GM03348 (cell line): Measurements from ENCODE around the gene YIPF3.
"Not testable (repeated sequence)": the region's sequence is repeated elsewhere in the genome, so short reads cannot be mapped to it uniquely, and the experiment has no call there.

Source experiments
- DNase-seq: peaks from one replicate; pipeline ENCODE4 v3.0.0; 2012; ENCODE audit warnings: low spot score

The YIPF3 gene

DNA sequence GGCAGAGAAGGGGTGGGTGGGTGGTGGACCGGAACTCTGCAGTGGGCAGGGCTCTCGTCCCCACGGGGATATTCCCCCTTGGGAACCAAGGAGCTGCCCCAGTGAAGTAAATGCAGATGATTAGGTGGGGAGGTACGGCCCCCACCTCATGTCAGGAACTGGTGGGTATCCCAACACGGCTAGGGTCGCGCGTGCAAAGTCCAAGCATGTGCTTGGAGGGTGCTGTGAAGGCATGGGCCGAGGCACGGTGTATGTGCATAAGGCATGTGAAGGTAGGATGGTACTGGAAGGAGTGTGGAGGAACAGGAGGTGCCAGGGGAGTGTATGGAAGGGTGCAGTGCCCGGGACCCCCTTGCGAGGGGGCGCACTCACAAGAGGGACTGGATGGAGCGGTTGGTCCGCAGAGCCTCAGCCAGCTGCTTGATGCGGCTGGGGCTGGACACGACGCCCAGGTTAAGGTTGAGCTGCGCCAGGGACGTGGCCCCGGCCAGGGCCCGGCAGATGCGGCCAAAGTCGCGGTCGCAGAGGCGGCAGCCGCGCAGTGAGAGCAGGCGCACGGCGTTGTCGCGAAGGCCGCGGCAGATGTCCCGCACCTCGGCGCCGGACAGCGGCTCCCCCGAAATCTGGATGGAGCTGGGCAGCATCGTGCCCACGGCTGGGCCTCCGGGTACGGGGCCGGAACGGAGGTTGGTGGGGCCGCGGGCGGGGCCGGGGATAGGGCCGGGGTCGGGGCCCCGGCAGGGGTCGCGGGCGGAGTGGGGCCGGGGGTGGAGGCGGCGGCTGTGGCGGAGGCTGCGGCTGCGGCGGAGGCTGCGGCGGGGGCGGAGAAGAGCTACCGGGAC is 7.4 kb downstream of the YIPF3 start:
- no peak for DNase-seq

DNA sequence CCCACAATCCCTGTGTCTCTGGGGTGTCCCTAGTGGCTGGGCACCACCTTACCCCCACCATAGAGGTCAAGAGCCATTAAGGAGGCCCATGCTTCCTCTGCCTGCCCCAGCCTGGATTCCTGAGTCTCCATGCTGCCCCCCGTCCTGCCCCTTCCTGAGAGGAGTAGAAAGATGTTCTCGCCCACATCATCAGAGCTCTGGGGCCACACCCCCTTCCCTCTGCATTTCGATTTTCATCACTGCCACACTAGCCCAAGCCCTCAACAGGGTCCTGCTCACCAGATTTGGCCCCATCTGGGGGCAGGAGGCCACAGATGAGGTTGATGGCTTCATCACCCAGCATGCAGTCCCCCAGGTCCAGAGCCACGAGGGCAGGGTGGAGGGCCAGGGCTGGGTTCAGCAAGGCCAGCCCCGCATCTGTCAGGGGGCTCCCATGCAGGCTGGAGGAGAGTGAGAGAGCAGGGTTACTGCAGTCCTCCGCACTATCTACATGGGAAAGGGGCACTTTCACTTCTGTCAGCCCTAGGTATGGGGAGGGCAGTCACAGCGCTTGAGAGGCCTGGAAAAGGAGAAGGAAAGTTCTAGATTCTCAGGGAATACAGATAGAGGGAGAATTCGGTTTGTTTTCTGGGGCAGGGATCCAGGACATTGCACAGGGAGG is 8.1 kb downstream of the YIPF3 start:
- DNase-seq = no peak

DNA sequence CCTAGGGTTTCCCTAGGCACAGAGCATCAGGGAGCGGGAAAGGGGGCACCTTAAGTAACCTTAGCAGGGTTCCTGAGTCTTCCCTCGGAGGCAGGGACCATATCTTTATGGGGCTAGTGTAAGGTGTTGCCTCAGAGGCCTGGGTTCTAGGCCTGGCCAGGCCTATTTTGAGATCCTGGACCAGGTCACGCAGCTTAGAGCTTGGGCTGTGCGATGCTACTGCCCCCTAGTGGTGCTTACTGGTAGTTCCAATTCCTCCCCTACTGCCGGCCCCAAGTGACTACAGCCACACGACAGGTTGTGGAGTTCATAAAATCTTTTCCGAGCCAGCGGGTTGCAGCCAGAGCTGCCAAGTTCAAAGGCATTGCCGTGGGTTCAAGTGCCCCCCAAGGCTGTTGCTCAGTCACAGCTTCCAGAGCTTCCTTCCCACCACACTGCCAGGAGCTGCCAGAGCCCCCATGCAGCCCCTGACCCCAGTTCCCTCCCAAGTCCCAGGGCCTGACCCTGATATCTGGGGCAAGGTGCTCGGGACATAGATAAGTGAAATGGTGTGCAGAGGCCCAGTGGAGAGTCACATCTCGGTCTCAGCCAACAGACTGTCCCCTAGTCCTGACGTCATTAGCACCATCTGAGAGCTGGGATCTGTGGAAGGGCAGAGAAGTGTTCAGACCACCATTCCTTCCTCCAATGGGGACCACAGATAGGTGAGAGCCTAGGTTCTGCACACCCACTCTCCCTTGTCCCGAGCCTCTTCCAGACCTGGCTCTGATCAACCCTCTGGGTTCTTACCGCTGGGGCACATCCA is 9.9 kb downstream of the YIPF3 start:
- peak; percentile 88 for DNase-seq

DNA sequence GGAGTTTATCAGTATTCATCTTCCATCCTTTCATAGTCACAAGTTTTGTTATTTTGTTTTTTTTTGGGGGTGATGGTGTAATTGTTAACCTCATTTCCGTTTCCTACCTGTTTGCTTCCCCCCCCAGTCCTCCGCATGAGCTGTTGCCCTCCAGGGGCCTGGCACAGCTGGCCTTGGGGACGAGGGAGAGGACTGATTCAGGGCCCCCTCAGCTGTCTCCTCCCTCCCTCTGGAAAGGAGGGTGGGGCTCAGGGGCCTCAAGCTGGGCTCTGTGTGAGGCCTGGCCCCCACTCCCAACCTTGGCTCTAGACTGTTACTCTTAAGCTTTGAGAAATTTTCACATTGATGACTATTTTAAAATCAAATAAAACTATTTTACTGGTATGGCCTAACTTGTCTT is 10.6 kb downstream of the YIPF3 start:
- no peak for DNase-seq

DNA sequence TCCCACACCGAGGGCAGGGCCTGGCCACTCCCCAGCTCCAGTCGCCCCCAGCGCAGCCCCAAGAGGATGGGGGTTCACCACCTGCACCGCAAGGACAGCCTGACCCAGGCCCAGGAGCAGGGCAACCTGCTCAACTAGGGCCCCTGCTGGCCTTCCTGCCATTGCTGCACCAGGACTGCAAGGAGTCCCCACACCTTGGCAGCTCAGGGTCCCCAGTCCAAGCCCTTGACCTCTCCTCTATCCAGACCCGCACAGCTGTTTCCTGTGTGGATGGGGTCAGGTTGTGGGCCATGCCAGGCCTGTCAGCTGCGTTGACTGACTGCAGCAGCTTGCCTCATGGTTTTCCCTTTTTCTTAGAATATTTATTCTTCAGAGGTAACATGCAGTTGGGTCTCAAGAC is 11.0 kb downstream of the YIPF3 start:
- no peak for DNase-seq

DNA sequence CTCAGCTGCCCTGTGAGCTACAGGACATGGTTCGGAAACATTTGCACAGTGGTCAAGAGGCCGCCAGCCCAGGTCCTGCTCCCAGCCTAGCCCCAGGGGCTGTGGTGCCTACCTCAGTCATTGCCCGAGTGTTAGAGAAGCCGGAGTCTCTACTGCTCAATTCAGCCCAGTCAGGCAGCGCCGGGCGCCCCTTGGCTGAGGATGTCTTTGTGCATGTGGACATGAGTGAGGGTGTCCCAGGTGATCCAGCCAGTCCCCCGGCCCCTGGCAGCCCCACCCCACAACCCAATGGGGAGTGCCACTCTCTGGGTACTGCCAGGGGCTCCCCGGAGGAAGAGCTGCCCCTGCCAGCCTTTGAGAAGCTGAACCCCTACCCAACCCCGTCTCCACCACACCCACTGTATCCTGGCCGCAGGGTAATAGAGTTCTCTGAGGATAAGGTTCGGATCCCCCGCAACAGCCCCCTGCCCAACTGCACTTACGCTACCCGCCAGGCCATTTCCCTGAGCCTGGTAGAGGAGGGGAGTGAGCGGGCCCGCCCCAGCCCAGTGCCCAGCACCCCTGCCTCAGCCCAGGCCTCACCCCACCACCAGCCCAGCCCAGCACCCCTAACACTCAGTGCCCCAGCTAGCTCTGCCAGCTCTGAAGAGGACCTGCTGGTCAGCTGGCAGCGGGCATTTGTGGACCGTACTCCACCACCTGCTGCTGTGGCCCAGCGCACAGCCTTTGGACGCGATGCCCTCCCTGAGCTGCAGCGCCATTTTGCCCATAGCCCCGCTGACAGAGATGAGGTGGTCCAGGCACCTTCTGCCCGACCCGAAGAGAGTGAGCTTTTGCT is 11.8 kb downstream of the YIPF3 start:
- DNase-seq = no peak

DNA sequence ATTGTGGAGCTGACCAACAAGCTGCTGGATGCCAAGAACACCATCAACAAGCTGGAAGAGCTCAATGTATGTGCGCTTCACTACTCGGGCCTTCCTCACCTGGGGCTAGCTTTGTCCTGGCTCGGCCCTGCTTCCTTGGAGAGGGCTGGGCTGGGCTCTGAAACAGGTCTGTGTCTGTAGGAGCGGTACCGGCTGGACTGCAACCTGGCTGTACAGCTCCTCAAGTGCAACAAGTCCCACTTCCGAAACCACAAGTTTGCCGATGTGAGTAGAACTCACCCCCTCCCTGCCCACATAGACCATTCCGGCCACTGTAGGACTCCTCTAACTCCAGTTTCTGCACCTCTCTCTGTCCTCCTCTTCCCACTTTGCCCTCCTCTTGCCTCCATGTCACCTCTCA is 13.3 kb downstream of the YIPF3 start:
- no peak for DNase-seq

DNA sequence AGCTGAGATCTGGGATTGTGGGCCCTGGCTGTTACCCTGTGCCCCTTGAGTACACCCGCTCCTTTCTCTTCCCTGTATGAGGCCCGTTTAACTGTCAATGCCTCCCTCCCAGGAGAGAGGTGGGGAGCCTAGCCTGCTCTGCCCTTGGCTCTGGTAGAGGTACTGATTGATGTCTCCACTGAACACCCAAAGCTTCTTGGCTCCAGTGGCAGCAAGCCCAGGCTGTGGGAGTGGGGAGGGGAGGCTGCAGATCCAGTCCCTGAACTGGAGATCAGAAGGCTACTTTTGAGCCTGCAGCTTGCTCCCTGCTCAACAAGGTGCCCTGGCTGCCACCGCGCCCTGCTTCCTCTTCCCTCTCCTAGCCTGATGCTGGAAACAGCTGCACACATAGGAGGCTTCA is 14.1 kb downstream of the YIPF3 start:
- no peak for DNase-seq

DNA sequence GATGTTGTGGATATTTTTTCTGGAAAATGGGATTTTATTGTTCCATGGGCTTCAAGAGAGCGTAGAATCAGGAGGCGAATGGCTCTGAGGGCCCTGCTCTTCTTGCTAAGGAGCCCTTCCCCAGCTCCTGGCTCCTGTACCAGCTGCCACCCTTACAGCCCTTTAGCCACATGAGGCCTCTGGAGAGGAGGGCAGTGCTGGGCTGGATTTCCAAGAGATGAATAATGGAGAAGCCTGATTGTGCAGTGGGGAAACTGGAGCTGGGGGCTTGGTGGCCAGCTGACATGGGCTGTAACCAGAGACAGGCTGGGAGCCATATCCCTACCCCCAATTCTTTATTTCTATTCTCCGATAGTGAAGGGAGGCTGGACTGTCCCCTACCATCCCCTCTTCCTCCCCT is 15.8 kb downstream of the YIPF3 start:
- DNase-seq = no peak

DNA sequence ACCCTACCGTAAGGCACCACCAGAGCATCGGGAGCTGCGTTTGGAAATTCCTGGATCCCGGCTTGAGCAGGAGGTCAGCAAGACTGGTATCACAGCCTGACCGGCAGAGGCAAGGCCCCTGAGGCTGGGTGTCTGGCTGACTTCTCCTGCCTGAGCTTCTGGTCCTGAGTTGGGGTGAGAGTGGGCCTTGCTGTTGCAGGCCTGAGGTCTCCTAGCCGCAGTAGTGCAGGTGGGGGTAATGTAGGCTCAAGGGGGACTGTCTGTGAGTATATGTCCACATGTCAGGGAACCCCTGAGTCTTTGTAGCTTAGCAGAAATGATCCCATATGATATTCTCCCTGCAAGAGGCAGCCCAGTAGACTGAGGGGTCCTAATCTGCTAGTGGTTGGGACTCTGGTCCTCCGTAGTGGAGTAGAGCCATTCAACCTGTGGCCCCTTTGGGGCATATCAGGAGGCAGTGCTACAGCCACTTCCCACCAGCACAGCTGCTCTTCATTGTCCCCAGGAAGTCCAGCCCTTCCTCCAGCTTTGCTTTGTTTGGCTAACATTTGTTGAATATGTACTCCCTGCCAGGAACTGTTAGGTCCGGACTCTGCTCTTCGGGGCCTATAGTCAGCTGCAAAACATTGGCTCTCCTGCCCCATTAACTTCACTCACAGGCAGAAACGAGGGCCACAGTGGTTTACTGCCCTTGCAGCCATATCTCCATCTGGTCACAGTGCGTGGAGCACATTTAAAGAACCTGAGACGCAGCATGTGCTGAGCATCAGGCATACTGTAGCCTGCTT is 17.5 kb downstream of the YIPF3 start:
- no peak for DNase-seq

DNA sequence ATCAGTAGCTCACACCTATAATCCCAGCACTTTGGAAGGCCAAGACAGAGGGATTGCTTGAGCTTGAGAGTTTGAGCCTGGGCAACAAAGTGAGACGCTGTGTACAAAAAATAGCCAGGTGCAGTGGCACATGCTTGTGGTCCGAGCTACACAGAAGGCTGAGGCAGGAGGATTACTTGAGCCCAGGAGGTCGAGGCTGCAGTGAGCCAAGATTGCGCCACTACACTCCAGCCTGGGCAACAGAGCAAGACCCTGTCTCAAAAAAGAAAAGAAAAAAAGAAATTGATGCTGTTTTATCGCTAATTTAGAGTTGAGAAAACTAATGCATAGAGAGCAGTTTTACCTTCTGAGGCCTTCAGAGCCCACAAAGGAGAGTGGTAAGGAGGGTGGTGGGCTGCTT is 18.4 kb downstream of the YIPF3 start:
- not testable (repeated sequence) for DNase-seq

DNA sequence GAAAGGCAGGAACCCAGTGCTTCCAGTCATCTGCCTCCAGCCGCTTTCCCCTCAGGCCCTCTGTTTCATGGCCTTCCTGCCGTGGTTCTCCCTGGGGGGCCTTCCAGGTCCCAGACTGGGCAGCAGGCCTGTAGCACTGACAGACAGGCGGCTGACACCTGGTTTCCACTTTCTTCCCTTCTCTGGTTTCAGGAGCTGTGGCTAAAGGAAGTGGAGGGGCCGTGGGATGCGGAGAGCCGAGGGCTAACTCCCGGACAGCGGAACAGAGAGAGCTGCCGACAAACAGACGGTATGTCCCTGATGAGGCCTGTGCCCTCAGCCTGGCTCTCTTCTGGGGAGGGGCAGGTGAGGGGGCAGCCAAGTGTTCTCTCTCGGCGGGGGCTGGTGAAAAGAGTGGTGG is 19.0 kb downstream of the YIPF3 start:
- no peak for DNase-seq

DNA sequence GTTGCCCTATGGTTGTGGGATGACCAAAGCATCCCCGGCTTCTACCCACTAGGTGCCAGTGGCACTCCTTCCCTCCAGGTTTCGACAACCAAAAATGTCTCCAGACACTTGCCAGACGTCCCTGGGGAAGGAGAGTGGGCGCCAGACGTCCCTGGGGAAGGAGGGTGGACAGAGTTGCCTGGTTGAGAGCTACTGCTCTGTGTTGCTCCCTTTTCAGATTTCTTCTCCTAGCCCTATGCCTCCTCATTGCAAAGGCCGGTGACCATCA is 19.7 kb downstream of the YIPF3 start:
- DNase-seq = no peak

DNA sequence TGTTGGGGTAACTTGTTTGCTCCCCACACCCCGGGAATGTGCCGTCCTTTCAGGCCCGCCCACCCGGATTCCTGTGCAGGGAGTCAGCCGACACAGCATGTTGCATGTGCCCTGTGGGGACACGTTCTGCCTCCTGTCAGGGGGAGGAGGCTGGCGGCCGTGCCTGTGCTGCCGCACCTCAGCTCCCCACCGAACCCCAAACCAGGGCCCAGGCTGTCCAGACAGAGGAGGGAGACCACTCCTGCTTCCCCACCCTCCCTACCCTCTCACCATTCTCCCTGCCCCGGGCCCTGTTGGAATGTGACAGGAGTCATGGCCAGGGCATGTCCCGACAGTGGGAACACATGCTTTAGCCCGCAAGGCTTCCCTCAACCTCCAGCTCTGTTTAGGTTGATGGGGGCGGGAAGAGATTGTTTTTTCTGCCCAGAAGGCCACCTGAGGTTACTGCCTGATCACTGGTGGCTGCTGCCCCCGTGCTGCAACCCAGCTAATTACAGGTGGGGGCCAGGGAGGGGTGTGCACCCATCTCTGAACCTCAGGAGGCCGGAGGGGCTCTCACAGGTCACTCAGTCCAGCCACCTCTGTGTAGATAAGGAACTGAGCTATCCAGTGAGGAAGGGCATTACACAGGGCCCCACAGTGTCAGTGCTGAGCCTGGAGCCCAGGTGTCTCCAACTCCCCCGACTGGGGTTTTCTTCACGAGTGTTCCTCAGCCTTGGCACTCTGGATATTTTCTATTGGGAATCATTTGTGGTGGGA is 20.2 kb downstream of the YIPF3 start:
- DNase-seq = peak; percentile 88

DNA sequence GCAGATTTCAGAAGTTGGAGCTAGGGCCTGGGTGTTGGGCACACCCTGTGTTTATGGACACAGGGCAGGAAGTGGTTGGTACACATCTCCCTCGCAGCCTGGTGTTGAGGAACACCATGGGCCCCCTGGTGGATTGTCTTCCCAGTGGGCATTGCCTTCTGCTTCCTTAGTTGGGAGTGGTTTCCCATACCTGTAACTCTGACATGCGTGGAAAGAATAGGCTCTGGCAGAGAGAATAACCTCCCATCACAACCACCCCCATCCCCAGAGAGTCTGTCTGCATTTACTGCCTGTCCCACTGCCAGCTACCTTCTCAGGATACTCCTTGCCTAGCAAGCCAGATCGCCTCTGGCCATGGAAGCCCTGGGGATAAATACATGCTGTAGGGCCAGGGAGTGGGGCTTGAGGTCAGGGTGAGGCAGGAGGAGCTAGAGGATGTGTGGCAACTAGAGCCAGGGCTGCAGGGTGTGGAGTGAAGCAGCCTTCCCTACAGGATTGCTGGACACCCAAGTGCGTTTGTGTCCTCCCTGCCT is 21.3 kb downstream of the YIPF3 start:
- DNase-seq = no peak

DNA sequence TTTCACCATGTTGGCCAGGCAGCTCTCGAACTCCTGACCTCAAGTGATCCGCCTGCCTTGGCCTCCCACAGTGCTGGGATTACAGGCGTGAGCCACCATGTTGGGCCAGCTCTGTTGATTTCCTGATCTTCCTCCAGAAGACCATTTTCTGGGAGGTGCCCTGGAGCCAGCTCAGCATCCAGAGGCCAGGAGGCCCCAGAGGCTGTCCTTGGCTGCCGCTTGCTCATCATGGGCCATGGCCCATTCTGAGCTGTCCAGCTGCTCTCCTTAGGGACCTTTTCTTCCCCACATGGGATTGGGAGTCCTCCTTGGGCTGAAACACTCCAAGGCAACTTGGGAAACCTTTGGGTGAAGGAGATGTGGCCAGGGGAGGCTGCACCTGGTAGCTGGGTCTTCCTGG is 22.0 kb downstream of the YIPF3 start:
- no peak for DNase-seq

DNA sequence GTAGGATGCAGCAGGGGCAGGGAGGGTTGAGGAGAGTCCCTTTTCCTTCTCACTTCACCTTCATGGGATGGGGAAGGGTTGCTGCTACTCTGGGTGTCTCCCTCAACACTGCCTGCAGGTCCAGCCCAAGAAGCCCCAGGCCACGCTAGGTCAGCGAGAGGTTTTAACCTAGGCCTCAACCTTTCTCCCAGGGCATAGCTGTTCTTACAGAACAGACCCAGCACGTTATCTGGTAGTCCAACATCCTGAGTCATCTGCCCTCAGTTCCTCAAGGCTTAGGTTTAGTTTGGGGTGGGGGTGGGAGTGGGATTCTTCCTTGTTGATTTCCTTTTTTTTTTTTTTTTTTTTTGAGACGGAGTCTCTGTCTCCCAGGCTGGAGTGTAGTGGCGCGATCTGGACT is 22.4 kb downstream of the YIPF3 start:
- DNase-seq = no peak

DNA sequence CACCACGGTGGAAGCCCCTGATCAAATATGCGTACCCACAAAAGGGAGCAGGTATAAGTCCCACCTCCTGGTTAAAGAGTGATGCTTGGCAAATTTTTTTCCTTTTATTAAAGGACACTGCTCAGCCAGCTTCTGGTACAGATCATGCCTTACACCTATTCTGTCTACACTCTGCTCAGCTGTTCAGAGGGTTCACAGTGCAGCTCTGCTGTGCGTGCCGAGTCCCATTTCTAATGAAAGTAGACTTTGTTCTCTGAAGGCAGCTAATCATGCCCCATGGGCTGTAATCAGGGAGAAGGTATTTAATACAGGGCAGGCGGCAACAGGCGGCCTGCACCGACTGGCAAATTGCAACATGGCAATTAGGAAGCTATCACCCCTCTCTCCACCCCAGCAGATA is 22.9 kb downstream of the YIPF3 start:
- no peak for DNase-seq

DNA sequence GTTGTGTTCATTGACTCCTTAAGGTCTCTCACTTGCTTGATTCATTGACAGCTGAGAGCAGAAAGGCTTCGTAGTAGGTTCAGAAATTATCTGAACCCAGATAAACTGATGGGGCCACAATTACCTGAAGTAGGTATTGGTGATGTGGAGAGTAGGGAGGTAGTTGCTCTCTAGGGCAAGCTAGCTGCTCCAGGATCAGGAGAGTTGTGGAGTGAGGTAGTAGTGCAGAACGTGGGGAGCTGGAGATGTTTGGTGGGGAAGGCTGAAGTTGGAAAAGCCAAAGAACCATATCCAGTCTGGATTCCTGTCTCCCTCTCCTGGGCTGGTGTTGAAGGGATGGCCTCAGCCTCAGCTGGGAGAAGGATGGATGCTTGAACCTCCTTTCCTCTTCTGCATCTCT is 23.5 kb downstream of the YIPF3 start:
- no peak for DNase-seq

DNA sequence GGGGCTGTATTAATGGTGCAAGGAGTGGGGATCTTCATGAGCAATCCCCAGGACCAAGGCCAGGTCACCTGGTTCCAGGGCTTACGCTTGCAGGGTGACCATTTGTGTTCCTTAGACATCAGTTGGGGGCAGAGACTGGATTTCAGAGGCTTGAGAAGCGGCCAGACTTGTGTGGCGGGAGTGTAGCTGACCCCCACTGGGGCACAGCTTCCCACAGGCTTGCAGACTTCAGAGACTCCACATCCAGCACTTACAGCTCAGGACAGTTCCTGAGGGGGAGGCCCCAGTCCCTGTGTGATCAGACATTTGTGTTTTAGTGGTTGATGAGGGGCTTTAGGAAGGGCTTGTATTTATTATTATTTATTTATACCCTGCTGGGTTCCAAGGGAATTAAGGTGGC is 24.1 kb downstream of the YIPF3 start:
- DNase-seq = peak; percentile 58
